Inferior parietal cortex (tissue), 1 donor: ENCODE results near the gene VPS26A.

ENCODE experiments used
- DNase-seq: peaks from one replicate; pipeline ENCODE4 v3.0.0-alpha.2; 2016; ENCODE audit errors: extremely low spot score

Gene VPS26A

GRCh38 chr10:69123747-69124562, at the start of gene VPS26A:
Gene VPS26A (plus strand): TSS chr10:69124178. CDS start chr10:69124278, 100 bp downstream.
- peak; percentile 97 for DNase-seq

- DNase-seq, result no peak
Measured at GRCh38 chr10:69074532-69074931, 49.4 kb upstream of the VPS26A start.

- no peak for DNase-seq
Measured at GRCh38 chr10:69075431-69075830, 48.5 kb upstream of the VPS26A start.

- DNase-seq, result no peak
Measured at GRCh38 chr10:69078311-69078710, 45.7 kb upstream of the VPS26A start.

GRCh38 chr10:69080226-69080625, 43.8 kb upstream of the VPS26A start:
- DNase-seq, result no peak

- no peak for DNase-seq
Measured at GRCh38 chr10:69086001-69086509, 37.9 kb upstream of the VPS26A start.

GRCh38 chr10:69087590-69088470, 36.1 kb upstream of the VPS26A start, which contains the start of gene SRGN:
Gene SRGN (plus strand): TSS chr10:69088103. CDS start chr10:69088158, 55 bp downstream.
- peak; percentile 53 for DNase-seq

GRCh38 chr10:69088471-69088769, 35.6 kb upstream of the VPS26A start:
- no peak for DNase-seq

GRCh38 chr10:69088801-69089501, 35.0 kb upstream of the VPS26A start:
- DNase-seq, result peak; percentile 31

- DNase-seq, result no peak
Measured at GRCh38 chr10:69089638-69090599, 34.1 kb upstream of the VPS26A start.

GRCh38 chr10:69090685-69091084, 33.3 kb upstream of the VPS26A start:
- DNase-seq, result no peak

GRCh38 chr10:69091143-69091651, 32.8 kb upstream of the VPS26A start:
- DNase-seq, result no peak

GRCh38 chr10:69092959-69093850, 30.8 kb upstream of the VPS26A start:
- DNase-seq, result peak; percentile 74

- DNase-seq, result no peak
Measured at GRCh38 chr10:69093933-69094332, 30.0 kb upstream of the VPS26A start.

- DNase-seq, result no peak
Measured at GRCh38 chr10:69096045-69096444, 27.9 kb upstream of the VPS26A start.

- no peak for DNase-seq
Measured at GRCh38 chr10:69097729-69098128, 26.2 kb upstream of the VPS26A start.

GRCh38 chr10:69100136-69100872, 23.7 kb upstream of the VPS26A start:
- no peak for DNase-seq

- no peak for DNase-seq
Measured at GRCh38 chr10:69101451-69102095, 22.4 kb upstream of the VPS26A start.
